IPS-NIHi7 (cell line): ENCODE results near the gene RDH16.
A peak's percentile ranks its signal among the peaks of the same experiment; 100 is the strongest.
"Not testable (repeated sequence)": the region's sequence is repeated elsewhere in the genome, so short reads cannot be mapped to it uniquely, and the experiment has no call there.

Experiments used
- DNase-seq: peaks from one replicate; pipeline ENCODE4 v3.0.0; 2012; ENCODE audit warnings: mixed read lengths; ENCODE audit errors: extremely low spot score

Gene RDH16

GRCh38 chr12:56954057-56954957, 3.1 kb downstream of the RDH16 start:
- no peak for DNase-seq

DNA sequence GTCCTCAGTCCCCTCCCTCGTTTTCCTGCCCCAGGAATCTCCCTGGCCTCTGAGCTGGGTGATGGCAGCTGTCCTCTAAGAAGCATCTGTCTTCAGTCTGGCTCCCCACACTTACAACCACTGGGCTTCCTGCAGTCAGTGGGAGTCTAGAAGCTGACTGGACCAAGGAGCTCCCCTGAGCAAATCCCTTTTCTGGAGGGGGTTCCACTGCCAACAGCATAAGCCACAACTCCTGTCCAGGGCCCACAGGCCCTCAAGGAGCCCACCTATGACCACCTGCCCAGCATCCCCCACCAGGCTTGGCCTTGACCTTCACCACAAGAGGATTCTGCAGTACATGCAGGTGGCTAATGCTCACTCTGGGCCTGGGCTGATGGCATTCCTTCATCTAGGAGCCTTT, 4.1 kb downstream of the RDH16 start:
- DNase-seq, result no peak

- peak; percentile 8 for DNase-seq
These were observed 5.6 kb downstream of the RDH16 start for GRCh38 chr12:56951582-56952339.

GRCh38 chr12:56948881-56949280, 8.5 kb downstream of the RDH16 start:
- no peak for DNase-seq

- no peak for DNase-seq
These were observed 9.0 kb downstream of the RDH16 start for GRCh38 chr12:56948457-56948777.

- no peak for DNase-seq
These were observed 9.6 kb downstream of the RDH16 start for GRCh38 chr12:56947633-56948456.

- DNase-seq, result no peak
These were observed 13.5 kb downstream of the RDH16 start for GRCh38 chr12:56943878-56944277.

- DNase-seq, result not testable (repeated sequence)
These were observed 14.0 kb downstream of the RDH16 start for GRCh38 chr12:56943374-56943773.

GRCh38 chr12:56941299-56942017, 15.9 kb downstream of the RDH16 start:
- no peak for DNase-seq

DNA sequence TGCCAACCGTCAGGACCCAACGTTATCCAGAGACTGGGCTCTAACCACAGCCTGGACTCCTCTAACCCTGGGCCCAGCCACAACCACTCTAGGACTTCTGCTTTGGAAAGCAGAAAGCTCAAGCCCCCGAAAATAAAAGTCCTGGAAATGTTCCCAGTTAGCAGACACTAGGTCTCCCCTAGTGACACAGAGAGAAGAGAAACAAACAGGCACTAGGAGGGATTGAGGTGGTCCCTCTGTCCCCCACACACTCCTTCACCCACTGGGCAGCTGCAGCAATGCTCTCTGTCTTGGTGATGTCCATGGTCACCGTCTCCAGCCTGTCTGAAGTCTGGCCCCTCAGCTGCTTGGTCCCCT, 16.5 kb downstream of the RDH16 start:
- DNase-seq, result not testable (repeated sequence)

DNA sequence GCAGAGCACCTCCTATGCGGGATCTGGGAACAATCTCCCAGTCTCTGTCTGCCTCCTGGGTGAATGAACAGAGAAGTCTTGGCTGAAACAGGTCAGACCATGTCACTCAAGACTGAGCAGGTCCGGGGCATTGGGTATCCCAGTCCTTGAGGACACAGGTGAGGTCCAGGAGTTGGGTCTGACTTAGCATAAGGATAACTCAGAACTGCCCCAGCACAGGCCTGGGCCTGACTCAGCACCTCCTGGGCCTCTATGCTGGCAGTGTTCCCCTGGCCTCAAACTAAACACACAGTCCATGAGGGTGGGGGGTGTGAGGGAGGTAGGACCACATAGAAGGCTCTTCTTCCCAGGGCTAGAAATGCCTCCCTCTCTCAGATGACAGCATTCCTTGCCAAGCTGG, 21.7 kb downstream of the RDH16 start:
- no peak for DNase-seq

GRCh38 chr12:56935157-56935556, 22.3 kb downstream of the RDH16 start:
- DNase-seq, result no peak

DNA sequence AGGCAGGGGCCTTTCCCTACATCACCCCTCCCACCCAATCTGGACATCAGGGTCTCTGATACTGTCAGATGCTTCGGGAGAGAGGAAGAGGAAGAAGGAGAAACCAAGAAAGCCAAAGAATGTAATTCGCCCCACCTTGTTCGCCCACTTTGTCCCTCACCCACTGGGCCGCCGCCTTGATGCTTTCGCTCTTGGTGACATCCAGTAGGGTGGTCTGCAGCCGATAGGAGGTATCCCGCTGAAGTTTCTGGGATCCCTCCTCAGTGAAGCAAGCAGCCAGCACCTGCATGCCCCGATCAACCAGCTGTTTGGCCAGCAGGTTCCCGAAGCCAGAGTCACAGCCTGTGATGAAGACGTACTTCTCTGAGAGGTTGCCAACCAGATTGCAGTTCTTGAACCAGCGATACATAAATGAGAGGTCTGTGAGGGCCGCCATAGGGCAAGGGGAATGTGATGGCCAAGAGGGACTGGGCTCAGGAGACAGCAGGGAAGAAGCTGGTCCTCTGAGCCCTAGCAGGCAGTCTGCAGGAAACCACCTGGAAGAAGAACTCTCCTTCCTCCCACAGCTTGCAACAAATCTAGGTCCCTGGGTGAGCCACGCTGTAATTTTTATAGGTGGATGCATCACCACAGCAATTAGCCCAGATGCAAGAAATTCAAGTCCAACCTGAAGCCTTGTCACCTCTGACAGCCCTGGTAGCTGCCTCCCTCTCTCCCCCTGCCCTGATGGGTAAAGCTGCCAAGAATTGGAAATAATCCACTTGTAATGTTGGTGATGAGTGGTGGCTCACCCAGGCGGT, 23.4 kb downstream of the RDH16 start, which contains the start of gene SDR9C7:
SDR9C7 (minus strand) TSS at position 583 of the 800 bp plus-strand sequence; CDS start at position 436, 147 bp downstream.
- DNase-seq, result no peak

- no peak for DNase-seq
These were observed 24.5 kb downstream of the RDH16 start for GRCh38 chr12:56932867-56933266.

- DNase-seq, result no peak
These were observed 25.3 kb downstream of the RDH16 start for GRCh38 chr12:56932146-56932545.

- DNase-seq, result peak; percentile 51
These were observed 25.9 kb downstream of the RDH16 start for GRCh38 chr12:56931474-56931978.

DNA sequence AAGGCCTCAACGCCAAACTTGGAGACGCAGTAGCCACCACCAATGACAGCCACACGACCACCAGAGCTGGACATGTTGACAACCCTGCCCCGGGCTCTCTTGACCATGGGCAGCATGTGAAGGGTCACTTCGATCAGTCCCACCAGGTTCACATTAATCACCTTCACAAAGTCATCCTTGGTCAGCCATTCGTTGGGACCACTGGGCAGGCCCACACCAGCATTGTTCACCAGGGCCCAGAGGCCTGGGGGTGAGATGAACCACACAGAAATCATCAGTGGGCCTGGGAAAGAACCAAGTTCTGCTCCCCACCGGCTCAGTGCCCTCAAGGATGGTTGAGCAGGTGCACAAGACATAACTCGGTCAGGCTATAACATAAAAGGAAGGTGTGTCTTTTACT, 27.2 kb downstream of the RDH16 start:
- no peak for DNase-seq

DNA sequence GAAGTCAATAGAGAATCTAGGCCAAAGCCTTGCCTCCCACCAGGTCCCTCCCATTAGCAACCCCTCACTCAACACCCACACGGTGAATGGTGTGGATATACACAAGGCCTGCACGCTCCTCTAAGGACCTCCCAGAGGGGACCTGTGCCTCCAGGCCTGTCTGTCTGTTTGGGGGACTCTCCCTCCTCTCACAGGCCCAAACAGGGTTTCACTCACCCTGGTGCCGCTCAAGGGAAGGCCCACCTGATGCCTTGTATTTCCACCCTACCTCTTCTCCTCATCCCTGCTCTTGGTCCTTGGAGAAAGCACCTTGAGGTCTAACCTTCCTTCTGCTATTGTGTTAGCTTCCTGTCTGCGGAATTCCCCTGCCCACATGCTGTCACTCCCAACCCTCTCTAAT, 27.6 kb downstream of the RDH16 start:
- DNase-seq, result no peak

- no peak for DNase-seq
These were observed 29.1 kb downstream of the RDH16 start for GRCh38 chr12:56928262-56928661.

DNA sequence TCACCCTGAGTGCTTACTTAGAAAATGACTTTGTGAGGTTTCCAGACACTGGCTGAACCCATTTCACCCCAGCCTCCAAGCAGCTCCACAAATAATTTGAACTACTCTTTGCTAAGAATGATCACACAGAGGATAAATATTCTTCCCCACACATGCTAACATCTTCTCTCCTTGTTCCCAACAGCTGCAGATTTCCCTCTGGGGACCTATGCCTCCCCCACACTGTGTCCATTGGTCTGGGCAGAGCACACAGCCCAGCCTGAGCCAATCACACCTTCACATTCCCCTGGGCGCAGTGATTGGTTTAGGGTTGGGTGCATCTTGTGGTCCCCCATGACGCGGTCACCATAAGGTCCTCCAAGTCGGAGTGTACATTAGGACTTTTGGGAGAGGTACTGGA, 30.1 kb downstream of the RDH16 start:
- no peak for DNase-seq
